HG03457 (cell line): ENCODE results near the gene RAP2C.
"Not testable (repeated sequence)": the region's sequence is repeated elsewhere in the genome, so short reads cannot be mapped to it uniquely, and the experiment has no call there.

Experiments used
- ATAC-seq: cut with Tn5 transposase; IDR thresholded peaks from one replicate; pipeline ENCODE4 v1.9.1; 2021; ENCODE audit warnings: moderate number of reproducible peaks; ENCODE audit not compliant: unreplicated experiment

Gene RAP2C

DNA sequence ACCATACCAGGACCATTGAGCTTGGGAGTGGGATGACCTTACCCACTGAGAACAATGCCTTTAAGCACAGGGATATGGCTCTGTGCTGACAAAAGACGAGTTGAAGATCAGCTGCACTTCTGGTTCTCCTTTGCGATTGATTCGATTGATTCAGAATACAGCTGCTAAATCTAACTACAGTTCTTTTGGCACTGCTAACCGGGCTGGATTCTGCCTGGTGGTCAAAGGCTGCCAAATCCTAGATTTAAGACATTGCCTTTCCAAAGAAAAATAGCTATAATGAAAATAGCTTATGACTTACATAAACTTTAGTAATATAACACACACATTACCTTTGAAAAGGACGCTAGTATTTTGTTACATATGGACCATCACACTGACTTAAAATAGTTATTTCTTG, 18.3 kb downstream of the RAP2C start:
- no peak for ATAC-seq

DNA sequence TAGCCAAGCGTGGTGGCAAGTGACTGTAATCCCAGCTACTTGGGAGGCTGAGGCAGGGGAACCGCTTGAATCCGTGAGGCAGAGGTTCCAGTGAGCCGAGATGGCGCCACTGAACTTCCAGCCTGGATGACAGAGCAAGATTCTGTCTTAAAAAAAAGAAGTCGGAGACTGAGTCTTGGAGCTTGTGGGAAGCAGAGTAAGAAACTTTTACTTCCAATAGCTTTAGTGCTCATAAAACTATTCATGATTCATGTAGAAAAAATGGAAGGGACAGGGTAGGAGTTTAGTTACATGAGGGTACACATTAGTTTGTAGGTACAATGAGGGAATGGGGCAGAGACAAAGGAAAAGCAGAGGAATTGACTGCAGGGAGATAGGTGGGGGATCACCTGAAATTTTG, 19.3 kb downstream of the RAP2C start:
- ATAC-seq = no peak

DNA sequence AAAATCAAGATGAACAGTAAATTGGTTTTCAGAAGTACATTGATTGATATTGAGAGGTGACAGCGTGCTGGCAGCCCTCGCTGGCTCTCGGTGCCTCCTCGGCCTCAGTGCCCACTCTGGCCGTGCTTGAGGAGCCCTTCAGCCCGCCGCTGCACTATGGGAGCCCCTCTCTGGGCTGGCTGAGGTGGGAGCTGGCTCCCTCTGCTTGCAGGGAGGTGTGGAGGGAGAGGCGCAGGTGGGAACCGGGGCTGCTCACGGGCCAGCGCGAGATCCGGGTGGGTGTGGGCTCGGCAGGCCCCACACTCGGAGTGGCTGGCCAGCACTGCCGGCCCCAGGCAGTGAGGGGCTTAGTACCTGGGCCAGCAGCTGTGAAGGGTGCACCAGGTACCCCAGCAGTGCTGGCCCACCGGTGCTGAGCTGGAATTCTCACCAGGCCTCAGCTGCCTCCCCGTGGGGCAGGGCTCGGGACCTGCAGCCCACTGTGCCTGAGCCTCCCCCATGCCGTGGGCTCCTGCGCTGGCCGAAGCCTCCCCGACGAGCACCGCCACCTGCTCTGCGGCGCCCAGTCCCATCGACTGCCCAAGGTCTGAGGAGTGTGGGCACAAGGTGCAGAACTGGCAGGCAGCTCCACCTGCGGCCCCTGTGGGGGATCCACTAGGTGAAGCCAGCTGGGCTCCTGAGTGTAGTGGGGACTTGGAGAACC, 25.2 kb downstream of the RAP2C start:
- no peak for ATAC-seq

DNA sequence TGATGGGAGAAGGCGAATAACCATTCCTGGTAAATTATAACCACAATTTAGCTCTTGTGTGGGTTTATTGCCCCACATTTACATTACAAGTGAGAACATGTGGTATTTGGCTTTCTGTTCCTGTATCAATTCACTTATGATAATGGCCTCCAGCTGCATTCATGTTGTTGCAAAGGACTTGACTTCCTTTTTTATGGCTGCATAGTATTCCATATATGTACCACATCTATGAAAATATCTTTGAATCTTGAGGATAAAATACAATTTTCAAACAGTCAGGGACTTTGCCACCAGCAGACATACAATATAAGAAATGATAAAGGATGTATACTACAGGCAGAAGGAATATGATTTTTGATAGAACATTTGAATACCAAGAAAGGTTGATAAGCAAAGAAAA, 27.3 kb downstream of the RAP2C start:
- no peak for ATAC-seq

DNA sequence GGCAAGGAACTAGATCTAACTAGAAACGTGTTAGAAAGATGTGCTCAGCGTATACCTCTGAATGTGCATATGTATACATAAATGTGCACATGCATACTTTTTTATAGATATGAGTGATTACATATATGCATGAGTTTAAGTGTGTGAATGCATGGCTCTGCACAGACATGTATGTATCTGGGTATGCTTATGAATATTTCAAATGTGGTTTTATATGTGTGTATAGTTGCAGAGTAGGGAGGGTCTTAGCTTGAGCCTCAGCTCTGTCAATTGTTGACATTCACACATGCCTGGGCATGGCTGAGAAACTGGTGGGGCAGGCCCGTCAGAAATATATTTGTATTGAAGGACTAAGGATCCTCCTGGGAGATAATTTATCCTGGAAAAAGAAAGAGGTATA, 31.1 kb downstream of the RAP2C start:
- no peak for ATAC-seq

DNA sequence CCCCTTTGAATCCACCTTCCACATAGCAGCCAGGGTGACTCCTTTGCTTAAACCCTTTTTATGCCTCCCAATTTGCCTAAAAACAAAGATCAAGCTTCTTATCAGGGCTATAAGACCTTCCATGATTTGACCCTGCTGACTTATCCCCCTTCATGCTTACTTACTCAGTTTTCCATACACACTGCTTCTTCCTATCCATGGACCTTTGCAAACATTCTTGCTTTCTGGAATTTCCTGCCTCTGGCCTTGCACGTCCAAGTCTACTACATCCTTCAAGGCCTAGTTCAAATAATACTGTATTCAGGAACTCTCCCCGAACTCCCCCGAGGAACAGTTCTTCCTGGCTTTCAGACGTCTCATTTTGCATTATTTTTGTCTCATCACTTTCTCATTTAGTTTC, 31.8 kb downstream of the RAP2C start:
- ATAC-seq = no peak

DNA sequence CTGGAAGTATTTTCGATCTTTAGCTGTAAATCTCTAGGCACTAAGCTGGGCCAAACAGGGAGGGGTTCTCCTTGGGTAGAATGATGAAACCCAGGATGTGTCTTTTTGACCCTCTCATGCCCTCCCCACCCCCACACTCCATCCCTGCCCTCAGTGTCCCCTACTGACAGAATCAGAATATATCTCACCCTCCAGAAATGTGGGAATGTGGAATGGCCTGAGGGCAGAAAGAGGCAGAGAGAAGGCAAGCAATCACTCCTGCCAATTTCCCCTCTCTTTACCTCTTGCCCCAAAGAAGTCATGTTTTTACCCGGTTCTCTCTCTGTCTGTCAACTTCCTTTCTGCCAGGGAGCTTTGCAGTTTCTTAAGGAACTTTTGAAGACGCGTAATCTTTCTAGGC, 34.4 kb downstream of the RAP2C start:
- ATAC-seq = no peak

DNA sequence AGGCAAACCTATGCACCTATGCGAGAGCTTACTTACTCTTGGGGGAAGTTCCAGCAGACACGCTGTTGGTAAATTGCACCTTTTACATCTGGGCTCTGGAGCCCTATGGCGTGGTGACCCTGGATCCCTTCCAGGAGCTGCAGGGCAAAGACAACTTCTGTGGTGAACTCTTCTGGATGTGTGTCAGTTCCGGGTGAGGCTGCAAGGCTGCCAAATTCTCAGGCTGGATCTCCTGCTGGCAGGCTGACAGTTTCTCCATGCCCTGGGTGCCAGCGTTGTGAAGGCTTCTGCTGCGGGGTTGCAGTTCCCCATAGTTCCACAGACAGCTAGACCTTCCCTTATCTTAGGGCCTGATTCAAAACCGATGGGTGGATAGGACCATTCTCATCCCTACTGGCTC, 37.9 kb downstream of the RAP2C start:
- no peak for ATAC-seq

DNA sequence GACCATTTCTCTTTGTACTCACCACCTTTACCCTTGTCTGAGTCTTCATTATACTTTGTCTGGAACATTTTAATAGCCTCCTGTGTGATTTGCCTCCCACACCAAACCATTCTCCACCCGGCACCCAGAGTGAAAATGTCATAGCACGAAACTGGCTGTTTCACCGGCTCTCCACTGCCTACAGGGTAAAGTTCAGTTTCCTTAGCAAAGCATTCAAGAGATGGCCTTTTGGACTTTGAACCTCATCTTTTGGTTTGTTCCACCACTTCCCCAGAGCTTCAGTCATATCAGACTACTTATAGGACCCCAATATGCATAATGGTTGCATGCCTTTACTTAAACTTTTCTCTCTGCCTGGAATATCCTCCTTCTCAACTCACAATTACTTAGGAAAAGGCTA, 38.3 kb downstream of the RAP2C start:
- no peak for ATAC-seq

DNA sequence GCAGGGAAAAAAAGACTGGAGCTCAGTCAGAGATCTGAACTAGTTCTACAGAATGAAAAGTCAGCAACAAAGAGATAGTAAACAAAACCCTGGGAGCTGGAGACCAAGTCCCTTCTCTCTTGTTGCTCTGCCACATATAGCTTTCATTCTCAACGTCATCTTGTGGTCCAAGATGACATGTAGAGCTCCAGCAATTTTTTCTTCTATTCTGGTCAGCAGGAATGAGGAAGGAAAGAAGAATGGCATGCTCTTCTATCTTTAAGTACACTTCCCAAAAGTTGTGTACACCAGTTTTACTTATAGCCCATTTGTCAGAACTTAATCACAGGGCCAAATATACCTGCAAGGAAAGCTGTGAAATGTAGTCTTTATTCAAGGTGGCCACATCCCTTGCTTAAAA, 45.6 kb downstream of the RAP2C start:
- ATAC-seq = no peak

DNA sequence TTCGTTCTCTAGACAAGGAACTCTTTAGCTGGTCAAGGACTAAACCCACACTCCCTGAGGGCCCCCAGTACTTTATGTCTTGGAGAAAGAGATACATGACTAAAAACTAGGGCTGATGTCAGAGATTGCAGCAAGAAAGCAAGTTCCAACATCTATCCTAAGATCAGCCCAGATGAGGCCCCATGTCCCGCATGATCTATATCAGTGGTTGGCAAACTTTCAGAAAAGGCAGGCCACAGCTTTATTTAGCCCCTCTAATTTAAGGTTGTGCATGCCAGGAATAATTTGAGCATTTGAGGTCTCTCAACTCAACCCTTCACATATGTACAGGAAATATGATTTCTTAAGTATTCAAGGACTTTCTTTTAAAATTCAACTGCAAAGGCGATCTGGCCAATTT, 47.4 kb downstream of the RAP2C start:
- ATAC-seq = no peak

DNA sequence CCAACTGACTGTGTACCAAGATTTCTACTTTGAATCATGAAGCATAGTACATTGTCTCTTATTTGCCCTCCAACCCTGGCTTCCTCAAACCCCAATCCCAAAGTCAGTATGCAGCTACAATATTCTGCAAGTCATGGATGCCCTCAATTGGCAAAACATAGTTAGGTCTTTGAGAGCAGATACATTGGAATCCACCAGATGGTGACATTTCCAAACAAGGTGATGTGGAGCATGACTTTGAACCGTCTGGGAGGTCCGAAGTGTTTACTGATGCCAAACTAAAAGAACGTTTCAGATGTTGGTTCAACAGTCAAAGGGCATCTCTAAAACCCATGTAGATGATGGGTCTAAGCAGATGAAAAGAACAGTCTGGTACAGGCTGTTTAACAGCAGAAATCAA, 47.8 kb downstream of the RAP2C start:
- no peak for ATAC-seq

DNA sequence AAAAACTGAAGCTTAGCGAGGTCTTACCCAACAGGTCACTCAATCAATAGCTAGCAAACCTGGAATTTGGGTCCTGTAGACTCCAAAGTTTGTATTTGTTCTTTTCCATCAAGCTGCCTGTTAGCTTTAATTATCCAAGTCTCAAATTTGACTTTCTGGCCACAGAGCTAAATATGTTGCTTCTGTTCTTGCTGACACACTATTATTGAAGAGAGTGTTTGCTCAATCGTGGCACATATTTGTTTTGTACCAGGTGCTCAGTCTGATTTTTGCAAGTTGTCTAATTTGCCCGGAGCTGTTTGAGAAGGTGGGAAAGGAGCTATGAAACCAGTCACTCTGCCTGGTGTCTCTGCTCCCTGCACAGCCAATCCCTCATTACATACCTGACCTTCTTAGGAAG, 49.7 kb downstream of the RAP2C start:
- no peak for ATAC-seq

DNA sequence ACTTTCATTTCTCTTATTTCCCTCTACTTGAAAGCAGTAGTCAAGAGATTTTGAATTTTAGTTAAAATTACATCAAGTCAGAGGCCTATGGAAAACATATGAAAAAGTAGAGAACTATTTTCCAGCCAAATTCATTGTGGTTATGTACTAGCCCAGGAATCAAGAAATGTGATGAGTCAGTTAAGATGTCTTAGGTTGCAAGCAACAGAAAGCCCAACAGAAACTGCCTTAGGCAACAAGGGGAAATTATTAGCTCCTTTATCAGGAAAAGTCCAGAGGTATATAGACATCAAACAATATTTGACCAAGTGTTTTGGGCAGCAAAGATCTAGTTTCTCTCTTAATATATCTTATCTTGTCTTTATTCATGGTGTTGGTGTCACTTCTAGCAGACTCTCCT, 53.6 kb downstream of the RAP2C start:
- ATAC-seq = no peak

DNA sequence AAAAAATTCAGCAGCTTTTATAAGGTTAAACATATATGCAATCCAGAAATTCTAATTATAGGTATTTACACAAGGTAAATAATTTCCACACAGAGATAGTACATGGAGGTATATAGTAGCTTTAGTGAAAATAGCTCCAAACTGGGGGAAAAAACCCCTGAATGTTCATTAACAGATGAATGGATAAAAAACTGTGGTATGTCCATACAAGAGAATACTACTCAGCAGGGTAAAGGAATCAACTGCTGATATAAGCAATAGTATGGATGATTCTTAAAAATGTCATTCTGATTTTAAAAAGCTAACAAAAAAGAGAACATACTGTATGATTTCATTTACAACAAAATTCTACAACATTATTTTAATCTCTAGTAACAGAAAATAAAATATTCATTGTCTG, 54.2 kb downstream of the RAP2C start:
- ATAC-seq = no peak

DNA sequence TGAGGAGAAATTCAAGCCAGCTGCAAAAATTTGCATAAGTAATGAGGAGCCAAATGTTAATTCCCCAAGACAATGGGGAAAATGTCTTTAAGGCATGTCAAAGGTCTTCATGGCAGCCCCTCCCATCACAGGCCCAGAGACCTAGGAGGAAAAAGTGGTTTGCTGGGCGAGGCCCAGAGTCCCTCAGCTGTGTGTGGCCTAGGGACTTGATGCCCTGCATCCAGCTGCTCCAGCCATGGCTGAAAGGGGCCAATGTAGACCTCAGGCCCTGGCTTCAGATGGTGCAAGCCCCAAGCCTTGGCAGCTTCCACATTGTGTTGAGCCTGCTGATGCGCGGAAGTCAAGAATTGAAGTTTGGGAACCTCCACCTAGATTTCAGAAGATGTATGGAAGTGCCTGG, 56.2 kb downstream of the RAP2C start:
- ATAC-seq = not testable (repeated sequence)

DNA sequence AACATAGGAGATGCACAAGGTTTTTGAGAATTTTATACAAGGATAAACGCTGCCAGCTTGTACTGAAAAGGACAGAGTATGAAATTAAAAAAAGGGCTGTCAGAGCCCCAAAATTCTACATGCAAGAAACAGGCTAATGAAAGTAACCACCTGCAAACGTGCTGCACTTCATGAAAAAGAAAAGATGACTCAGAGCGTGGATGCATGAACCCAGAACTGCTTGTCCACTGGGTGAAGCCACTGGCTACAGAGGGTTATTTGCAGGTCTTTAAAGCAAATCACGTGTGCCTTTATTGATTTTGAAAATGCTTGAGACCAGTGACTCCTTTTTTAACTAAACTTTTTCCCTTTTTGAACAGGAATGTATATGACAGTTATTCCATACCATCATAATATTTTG, 66.1 kb downstream of the RAP2C start:
- ATAC-seq = no peak
